Panc1 (cell line): Measurements from ENCODE around the gene DCUN1D4.

Experiments used
- POLR2AphosphoS5 ChIP-seq: IDR thresholded peaks from 2 replicates; pipeline ENCODE4 v1.6.1; 2012; ENCODE audit warnings: mild to moderate bottlenecking, low read depth, low read length, moderate library complexity
- SIN3A ChIP-seq: IDR thresholded peaks from 2 replicates; pipeline ENCODE4 v1.6.1; 2012; ENCODE audit warnings: low read depth, mild to moderate bottlenecking, low read length, moderate library complexity, borderline replicate concordance; ENCODE audit not compliant: insufficient read depth
- TCF7L2 ChIP-seq: IDR thresholded peaks from 2 replicates; pipeline ENCODE4 v1.6.1; 2011; ENCODE audit warnings: mild to moderate bottlenecking, low read depth, low read length, inconsistent platforms
- TF ChIP-seq, protein P1 (sequence below): fragments of 450-650 bp; IDR thresholded peaks from 2 replicates; pipeline ENCODE4 v1.5.1; 2017; ENCODE audit warnings: mild to moderate bottlenecking
- TF ChIP-seq, protein P2 (sequence below), 2 experiments: IDR thresholded peaks; 2 replicates each; pipeline ENCODE4 v1.6.1; 2011 to 2012; ENCODE audit warnings: low read depth in 2 of 2, control low read depth in 1 of 2, low read length in 1 of 2, mild to moderate bottlenecking in 1 of 2, moderate library complexity in 1 of 2; ENCODE audit not compliant: insufficient read depth in 1 of 2

DNA sequence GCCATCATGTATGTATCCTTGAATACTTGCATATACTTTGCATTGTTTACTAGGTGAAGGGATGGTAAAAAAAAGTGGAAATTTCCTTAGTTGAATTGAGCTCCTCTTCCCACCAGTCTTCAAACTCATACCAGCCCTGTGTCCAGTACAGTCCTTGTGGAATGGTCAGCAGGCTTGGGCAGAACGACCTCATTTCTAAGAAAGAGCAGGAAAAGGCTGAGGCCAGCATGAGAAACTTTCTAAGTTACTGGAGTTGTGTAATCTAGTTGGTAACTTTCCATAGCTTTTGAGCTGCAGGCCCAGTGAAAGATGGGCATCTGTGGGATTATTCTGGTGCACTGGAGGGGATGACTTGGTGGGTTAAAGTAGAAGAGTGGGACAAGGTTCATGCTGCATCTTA, 87.6 kb downstream of the DCUN1D4 start:
- TF ChIP-seq, protein P1, sequence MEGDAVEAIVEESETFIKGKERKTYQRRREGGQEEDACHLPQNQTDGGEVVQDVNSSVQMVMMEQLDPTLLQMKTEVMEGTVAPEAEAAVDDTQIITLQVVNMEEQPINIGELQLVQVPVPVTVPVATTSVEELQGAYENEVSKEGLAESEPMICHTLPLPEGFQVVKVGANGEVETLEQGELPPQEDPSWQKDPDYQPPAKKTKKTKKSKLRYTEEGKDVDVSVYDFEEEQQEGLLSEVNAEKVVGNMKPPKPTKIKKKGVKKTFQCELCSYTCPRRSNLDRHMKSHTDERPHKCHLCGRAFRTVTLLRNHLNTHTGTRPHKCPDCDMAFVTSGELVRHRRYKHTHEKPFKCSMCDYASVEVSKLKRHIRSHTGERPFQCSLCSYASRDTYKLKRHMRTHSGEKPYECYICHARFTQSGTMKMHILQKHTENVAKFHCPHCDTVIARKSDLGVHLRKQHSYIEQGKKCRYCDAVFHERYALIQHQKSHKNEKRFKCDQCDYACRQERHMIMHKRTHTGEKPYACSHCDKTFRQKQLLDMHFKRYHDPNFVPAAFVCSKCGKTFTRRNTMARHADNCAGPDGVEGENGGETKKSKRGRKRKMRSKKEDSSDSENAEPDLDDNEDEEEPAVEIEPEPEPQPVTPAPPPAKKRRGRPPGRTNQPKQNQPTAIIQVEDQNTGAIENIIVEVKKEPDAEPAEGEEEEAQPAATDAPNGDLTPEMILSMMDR = no peak
- TF ChIP-seq POLR2AphosphoS5 = no peak
- no peak for TF ChIP-seq TCF7L2
- TF ChIP-seq, protein P2, sequence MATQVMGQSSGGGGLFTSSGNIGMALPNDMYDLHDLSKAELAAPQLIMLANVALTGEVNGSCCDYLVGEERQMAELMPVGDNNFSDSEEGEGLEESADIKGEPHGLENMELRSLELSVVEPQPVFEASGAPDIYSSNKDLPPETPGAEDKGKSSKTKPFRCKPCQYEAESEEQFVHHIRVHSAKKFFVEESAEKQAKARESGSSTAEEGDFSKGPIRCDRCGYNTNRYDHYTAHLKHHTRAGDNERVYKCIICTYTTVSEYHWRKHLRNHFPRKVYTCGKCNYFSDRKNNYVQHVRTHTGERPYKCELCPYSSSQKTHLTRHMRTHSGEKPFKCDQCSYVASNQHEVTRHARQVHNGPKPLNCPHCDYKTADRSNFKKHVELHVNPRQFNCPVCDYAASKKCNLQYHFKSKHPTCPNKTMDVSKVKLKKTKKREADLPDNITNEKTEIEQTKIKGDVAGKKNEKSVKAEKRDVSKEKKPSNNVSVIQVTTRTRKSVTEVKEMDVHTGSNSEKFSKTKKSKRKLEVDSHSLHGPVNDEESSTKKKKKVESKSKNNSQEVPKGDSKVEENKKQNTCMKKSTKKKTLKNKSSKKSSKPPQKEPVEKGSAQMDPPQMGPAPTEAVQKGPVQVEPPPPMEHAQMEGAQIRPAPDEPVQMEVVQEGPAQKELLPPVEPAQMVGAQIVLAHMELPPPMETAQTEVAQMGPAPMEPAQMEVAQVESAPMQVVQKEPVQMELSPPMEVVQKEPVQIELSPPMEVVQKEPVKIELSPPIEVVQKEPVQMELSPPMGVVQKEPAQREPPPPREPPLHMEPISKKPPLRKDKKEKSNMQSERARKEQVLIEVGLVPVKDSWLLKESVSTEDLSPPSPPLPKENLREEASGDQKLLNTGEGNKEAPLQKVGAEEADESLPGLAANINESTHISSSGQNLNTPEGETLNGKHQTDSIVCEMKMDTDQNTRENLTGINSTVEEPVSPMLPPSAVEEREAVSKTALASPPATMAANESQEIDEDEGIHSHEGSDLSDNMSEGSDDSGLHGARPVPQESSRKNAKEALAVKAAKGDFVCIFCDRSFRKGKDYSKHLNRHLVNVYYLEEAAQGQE (IDR thresholded peaks at IDR 0.05; ENCODE audit: insufficient read depth in 1 of 2, low read depth in 2 of 2, low read length in 1 of 2) = no peak
- TF ChIP-seq SIN3A = no peak
